BJ (cell line): ENCODE results near the gene OMD. TPM values are rescaled to one million over a fixed set of nuclear protein-coding genes. Genes with fewer than 3 reads are reported as not detected.

Experiments
- CTCF ChIA-PET: fragments of 350-600 bp; formaldehyde crosslinking; extraction: SDS; loops from one replicate; lab custom pipeline; 2021; ENCODE audit warnings: antibody characterized with exemption, inconsistent platforms; lab: Yijun Ruan, JAX
- POLR2A ChIA-PET: fragments of 300-600 bp; sonication (Branson Sonifier 250); formaldehyde crosslinking; extraction: SDS; loops from one replicate; lab custom pipeline; 2021; ENCODE audit warnings: antibody characterized with exemption; lab: Charles Lee
- DNase-seq: peaks from one replicate; pipeline ENCODE4 v3.0.0-alpha.2; 2011; ENCODE audit warnings: low read depth
- H3K27me3 ChIP-seq: 2 replicates; pipeline ENCODE4 v1.6.0; 2011; ENCODE audit warnings: low read length; ENCODE audit not compliant: control insufficient read depth, insufficient read depth
- H3K36me3 ChIP-seq: 2 replicates; pipeline ENCODE4 v1.5.1; 2011; ENCODE audit warnings: low read length; ENCODE audit not compliant: control insufficient read depth, insufficient read depth
- H3K4me3 ChIP-seq: 2 replicates; pipeline ENCODE4 v1.5.1; 2011; ENCODE audit warnings: low read depth, mild to moderate bottlenecking, control low read depth, low read length
- CTCF ChIP-seq: IDR thresholded peaks from 2 replicates; pipeline ENCODE4 v1.5.1; 2011; ENCODE audit warnings: low read depth, mild to moderate bottlenecking, control low read depth, inconsistent platforms, low read length, moderate library complexity; ENCODE audit not compliant: insufficient read depth
- polyA plus RNA-seq: library from polyadenylated mRNA; depleted of rRNA; stranded (reverse); fragments of >200 nt; gene quantifications from 2 replicates; pipeline ENCODE4 v1.2.3, GENCODE V29; 2011

OMD gene
- polyA plus RNA-seq, 1 experiment: 0.10 TPM

- no peak for TF ChIP-seq CTCF
- DNase-seq: no peak
- CTCF ChIA-PET: interaction anchor here (1.2 kb wide), 1 partner anchor 120 kb away, joined by 3 read pairs; no protein-coding TSS in a partner anchor
- Histone ChIP-seq H3K36me3 (no peaks in the 10 kb centered on the region), H3K27me3 (no peaks in the 10 kb centered on the region), H3K4me3 (no peak overlapping the region)
- POLR2A ChIA-PET: no interaction called here
Measured at GRCh38 chr9:92463387-92463786, 39.1 kb upstream of the OMD start.

GRCh38 chr9:92457576-92457975 is 33.3 kb upstream of the OMD start:
- Histone ChIP-seq H3K27me3 (no peaks in the 10 kb centered on the region), H3K4me3 (no peak overlapping the region), H3K36me3 (no peaks in the 10 kb centered on the region)
- no peak for TF ChIP-seq CTCF
- POLR2A ChIA-PET: no interaction called here
- CTCF ChIA-PET: no interaction called here
- no peak for DNase-seq

- Histone ChIP-seq H3K27me3 (no peaks in the 10 kb centered on the region), H3K4me3 (no peak overlapping the region), H3K36me3 (no peaks in the 10 kb centered on the region)
- DNase-seq: no peak
- ChIA-PET CTCF (no interaction called here), POLR2A (no interaction called here)
- no peak for TF ChIP-seq CTCF
Measured at GRCh38 chr9:92455217-92455616, 30.9 kb upstream of the OMD start.

- ChIA-PET CTCF (interaction anchor here (1.0 to 1.6 kb wide), 4 partner anchors 12 to 308 kb away, joined by 3 to 5 read pairs (median 4); partner anchors contain the start of gene ASPN), POLR2A (no interaction called here)
- Histone ChIP-seq H3K36me3 (no peaks in the 10 kb centered on the region), H3K27me3 (no peaks in the 10 kb centered on the region), H3K4me3 (no peak overlapping the region)
- no peak for TF ChIP-seq CTCF
- DNase-seq: no peak
Measured at GRCh38 chr9:92446536-92446935, 22.3 kb upstream of the OMD start.

- ChIA-PET POLR2A (interaction anchor here (0.6 kb wide), 1 partner anchor 8 kb away, joined by 9 read pairs; no protein-coding TSS in a partner anchor), CTCF (interaction anchor here (0.9 to 1.2 kb wide), 2 partner anchors 102 to 189 kb away, joined by 3 read pairs; no protein-coding TSS in a partner anchor)
- no peak for TF ChIP-seq CTCF
- no peaks in the 10 kb centered on the region for H3K36me3 ChIP-seq
- H3K4me3 ChIP-seq: no peak overlapping the region
- no peaks in the 10 kb centered on the region for H3K27me3 ChIP-seq
- DNase-seq: no peak
Measured at GRCh38 chr9:92444841-92445240, 20.6 kb upstream of the OMD start.
